CD4-positive, alpha-beta T cell treated with Interleukin-15 for 1 hour (primary cell): Measurements from ENCODE around the gene HEATR5A.
"Not testable (repeated sequence)": the region's sequence is repeated elsewhere in the genome, so short reads cannot be mapped to it uniquely, and the experiment has no call there.

Experiments used
- DNase-seq: peaks from one replicate; pipeline ENCODE4 v3.0.0-alpha.2; 2020

The HEATR5A gene

DNA sequence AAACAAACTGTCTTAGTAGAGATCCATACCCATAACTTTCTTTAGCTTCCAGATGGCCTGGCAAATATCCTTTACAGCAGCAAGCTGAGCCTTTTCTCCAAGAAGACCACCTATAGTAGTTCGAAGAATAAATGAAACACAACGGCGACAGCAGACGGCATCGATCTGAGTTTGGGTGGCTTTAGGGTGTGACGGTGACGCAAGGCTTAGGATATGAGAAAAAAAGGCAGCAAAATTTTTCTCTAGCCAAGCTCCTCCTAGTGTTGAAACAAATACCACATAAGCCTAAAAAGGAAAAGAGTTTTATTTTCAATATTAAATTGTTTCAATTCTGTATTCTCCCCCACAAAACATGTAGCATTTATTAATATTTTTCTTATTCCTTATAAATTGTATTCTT lies 33.3 kb downstream of the HEATR5A start:
- DNase-seq = no peak

DNA sequence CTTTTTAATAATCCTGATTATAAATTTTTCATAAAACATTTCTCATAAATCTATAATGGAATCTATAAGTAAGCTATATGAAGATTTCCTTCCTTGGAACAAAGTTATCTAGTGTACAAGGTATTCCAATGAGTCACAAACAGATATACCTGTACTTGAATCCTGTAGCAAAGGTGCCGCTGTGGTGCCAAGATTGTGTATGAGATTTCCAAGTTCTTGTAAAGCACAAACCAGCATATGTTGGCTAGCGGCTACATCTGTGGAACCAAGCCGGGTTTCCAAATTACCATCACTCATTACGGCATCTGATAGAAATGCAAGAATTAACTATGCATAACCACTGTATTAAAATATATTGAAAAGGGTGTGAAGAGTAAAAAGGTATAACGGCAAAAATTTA lies 34.1 kb downstream of the HEATR5A start:
- DNase-seq = no peak

DNA sequence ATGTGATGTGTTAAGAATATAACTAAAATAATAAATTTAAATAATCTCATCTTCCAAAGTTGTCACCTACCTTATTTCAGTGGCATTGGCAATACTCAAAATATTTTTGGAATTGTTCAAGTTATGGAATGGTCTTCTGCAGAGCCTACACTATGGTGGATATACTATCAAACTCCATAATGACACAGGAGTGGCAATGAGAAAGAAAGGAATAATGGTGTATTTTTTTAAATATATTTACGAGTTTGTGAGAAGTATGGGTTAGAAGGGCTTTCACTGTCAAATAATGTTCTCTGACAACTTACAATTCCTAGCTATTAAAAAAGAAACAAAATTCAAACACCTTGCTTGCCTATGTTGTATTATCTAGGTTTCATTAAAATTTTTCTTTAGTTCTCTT lies 38.1 kb downstream of the HEATR5A start:
- DNase-seq = no peak

DNA sequence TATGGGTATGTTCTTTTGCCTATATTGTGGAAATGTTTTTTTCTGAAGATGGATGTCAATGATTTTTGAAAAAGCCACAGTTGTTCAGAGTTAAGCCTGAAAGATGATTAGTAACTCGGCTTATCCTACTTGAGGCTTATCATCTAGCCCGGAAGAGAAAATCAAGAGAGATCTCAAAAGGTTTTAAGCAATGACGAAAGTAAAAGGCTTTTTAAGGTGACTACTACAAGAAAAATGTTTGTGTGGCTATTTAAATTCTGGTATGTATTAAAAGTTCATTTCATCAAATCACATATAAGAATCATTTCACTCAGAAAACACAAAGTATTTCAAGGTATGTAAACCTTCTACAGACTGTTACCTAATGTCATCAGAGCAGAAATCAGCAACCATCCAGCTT lies 40.2 kb downstream of the HEATR5A start:
- DNase-seq = no peak

DNA sequence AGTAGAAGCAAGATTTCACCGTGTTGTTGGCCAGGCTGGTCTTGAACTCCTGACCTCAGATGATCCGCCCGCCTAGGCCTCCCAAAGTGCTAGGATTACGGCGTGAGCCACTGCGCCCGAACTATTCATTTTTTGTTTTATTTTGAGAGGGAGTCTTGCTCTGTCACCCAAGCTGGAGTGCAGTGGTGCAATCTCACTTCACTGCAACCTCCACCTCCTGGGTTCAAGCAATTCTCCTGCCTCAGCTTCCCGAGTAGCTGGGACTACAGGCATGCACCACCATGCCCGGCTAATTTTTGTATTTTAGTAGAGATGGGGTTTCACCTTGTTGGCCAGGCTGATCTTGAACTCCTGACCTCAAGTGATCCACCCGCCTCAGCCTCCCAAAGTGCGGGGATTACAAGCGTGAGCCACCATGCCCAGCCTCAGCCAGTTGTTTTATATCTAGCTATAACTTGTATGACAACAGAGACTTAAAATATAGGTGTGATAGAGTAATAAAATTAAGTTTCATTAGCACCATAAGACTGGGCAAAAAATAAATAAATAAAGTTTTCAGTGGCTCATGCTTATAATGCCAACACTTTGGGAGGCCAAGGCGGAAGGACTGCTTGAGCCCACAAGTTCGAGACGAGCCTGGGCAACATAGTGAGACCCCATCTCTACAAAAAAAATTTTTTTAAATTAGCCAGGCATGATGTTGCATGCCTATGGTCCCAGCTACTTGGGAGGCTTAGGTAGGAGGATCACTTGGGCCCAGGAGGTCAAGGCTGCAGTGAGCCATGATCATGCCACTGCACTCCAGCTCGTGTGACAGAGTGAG lies 41.0 kb downstream of the HEATR5A start:
- DNase-seq = not testable (repeated sequence)

DNA sequence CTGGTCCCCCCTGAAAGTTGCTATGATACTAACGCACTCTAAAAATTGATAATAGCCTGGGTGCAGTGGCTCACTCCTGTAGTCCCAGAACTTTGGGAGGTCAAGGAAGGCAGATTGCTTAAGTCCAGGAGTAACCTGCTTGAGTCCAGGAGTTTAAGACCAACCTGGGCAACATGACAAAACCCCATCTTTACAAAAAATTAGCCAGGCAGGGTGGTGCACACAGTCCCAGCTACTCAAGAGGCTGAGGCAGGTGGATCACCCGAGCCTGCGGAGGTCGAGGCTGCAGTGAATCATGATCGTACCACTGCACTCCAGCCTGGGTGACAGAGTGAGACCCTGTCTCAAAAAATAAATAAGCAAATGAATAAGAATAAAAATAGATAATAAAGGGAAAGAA lies 42.9 kb downstream of the HEATR5A start:
- DNase-seq = no peak

DNA sequence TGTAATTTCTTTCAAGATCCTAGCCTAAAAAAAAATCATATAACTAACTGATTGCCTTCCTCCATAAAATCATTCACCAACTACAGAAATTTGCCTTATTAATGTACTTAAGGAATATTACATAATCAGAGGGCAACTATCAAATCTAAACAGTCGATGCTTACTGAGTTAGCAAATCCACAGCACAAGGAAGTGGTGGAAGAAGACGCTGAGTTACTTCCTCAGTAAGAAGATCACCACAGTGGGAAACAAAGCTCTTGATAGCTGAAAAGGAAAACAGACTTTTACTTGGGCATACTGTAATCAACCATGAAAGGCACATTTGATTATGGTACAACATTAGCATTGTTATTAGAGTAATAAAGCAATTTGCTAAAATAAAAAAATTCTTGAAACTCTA lies 48.7 kb downstream of the HEATR5A start:
- DNase-seq = no peak

DNA sequence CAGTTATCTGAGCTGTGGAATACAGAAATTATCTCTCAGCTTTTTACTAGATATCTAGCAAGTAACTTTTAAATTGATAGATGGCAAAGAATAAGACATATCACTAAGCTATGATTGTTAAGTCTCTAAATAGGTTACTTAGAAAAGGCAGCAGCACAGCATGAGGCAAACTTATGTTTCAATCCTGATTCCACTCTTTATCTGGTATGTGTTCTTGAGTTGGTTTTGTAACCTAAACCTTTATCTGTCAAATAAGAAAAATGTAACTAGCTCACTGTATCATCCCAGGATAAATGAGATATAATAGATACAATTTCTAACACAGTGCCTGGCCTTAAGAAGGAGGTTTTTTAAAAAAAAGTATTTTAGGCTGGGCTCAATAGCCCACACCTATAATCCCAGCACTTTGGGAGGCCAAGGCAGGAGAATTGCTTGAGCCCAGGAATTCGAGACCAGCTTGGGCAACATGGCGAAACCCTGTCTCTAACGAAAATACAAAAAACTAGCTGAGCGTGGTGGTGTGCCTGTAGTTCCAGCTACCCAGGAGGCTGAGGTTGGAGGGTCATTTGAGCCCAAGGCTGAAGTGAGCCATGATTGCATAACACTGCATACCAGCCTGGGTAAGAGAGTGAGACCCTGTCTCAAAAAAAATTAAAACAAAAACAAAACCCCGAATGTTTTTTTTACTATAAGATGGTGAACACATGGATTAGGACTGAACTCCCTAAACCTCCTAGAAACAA lies 56.8 kb downstream of the HEATR5A start:
- no peak for DNase-seq

DNA sequence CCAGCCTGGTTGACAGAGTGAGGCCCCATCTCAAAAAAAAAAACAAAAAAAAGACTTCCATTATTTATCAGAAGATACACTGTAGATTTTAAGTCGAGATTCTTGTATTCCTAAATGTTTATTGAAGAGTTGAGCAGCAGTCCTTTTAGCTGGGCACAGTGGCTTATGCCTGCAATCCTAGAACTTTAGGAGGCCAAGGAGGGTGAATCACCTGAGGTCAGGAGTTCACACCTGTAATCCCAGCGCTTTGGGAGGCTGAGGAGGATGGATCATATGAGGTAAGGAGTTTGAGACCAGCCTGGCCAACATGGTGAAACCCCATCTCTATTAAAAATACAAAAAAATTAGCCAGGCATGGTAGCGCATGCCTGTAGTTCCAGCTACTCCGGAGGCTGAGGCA lies 57.6 kb downstream of the HEATR5A start:
- DNase-seq = no peak

DNA sequence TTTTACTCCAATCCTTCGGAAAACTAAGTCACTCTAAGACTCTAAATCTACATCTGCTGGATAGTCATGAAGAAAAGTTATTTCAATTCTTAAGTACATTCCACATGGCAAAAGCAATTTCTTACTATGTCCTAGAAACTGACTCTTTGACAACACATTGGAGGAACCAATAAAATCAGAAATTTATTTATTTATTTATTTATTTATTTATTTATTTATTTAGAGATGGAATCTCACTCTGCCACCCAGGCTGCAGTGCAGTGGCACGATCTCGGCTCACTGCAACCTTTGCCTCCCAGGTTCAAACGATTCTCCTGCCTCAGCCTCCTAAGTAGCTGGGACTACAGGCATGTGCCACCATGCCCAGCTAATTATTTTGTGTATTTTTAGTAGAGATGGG lies 58.6 kb downstream of the HEATR5A start:
- not testable (repeated sequence) for DNase-seq

DNA sequence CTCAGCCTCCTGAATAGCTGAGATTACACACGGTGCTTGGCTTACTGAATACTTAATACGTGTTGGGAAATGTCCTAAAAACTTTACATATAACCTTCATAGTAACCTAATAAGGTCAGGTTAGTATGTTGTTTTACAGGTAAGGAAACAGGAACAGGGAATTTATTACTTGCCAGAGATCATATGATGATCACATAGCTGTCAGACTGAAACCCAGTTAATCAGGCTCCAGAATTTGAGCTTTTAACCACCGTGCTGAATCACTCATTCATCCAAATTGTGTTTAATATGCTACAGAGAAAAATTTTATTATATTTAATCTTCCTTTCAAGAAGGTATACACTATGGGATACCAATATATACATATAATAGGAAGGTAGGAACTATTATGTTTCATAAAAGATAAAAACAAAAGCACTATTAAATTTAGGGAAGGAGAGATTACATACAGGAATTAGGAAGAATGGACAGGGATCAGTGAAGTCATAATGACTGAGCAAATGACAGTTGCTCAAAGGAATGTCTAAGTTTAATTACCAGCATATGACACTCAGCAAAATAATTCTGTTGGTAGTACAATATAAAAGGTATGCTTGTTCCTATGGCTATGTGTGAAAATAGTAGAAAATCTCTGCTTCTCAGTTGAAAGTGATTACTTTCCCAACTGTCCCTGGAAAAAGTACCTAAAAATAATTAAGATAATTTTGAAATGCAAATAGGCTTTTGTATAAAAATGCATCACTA lies 59.3 kb downstream of the HEATR5A start:
- DNase-seq = no peak

DNA sequence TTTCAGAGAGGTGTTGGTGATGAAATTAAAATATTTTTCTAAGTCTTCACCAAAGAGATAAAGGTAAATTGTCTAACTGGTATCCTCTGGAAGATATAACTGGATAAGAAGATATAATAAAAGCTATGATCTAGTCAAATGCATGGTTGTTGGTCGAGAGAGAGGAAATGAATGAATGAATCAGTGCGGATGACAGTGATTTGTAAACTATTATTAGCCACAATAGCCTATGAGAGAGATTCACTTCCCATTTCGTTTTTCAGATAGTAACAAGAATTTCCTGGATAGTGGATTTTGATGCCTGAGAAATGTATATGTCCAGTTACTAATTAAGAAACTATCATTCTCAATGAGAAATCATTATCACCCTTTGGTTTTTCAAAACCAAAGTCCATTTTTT lies 63.1 kb downstream of the HEATR5A start:
- DNase-seq = no peak

DNA sequence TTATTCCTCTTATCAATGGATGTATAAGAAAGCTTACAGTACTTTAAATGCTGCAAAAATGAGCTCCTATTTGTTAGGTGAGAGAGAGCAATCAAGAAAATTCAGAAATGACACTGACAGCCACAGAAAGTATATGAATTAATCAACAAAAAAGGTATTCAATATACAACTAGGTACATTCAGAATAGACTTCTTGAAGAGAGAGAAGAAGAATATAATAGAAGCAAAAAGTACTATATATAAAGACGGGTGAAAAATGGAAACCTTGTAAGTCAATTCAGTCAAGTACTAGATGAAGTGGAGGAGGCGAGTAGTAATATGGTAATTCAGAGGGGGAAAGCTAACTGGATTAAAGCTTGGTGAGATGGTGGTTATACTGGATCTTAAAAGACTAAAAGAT lies 74.3 kb downstream of the HEATR5A start:
- DNase-seq = no peak

DNA sequence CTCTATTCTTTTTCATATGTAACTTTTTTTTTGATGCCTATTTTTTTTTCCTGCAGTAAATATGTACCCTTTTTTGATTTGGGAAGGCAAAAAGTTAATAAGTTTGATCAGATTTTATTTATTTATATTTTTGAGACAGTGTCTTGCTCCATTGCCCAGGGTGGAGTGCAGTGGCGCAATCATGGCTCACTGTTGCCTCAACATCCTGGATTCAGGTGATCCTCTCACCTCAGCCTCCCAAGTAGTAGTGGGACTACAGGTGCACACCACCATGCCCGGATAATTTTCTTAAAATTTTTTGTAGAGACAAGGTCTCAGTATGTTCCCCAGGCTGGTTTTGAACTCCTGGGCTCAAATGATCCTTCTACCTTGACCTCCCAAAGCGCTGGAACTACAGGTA lies 79.1 kb downstream of the HEATR5A start:
- no peak for DNase-seq

DNA sequence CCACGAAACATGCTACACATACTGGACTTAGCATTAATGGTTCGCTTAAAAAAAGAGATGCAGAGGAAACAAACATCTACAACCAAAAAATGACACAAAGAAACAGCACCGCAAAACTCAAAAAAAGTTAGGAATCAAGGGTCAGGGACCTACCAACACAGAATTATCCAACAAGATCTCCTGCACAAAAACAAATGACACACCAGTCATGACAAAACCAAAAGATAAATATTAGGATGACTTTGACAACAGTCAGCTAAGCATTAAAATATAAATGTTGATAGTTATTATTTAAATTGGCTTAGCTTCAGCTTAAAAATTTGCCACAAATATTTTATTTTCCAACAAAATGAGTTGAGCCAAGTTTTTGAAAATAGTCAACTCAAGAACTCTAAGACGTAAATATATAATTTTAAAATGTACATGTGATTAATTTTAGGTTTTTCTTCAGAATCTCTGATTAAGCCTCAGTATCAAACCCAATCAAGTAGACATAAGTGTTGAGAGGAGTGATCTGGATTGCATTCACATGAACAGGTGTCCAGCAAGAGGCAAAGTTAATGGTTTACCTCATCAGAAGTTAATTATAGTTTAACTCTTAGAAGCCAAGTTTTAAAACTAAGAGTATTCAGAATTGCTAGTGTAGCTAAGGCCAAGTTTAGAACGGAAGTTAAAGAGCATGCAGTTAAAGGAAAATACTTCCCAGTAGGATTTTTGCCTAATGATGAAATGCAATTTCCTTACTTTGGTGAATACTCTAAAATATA lies 79.9 kb downstream of the HEATR5A start:
- no peak for DNase-seq

DNA sequence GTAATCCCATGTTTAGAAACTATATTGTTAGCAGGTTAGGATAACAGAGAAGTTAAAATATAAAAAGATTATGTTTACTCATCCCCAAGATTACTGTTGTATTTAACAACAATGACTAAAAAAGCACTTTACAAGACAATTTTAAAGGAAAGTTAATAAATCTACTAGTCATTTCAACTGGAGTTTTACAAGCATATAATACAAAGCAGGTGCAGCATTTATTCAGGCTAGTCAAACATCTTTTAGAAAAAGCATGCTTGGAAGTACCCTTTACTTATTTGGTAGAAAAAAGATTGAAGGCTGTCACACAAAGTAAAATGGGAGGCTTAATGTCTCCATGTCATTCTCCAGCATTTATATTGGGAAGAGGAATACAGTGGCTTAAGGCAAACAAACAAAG lies 80.6 kb downstream of the HEATR5A start:
- DNase-seq = no peak

DNA sequence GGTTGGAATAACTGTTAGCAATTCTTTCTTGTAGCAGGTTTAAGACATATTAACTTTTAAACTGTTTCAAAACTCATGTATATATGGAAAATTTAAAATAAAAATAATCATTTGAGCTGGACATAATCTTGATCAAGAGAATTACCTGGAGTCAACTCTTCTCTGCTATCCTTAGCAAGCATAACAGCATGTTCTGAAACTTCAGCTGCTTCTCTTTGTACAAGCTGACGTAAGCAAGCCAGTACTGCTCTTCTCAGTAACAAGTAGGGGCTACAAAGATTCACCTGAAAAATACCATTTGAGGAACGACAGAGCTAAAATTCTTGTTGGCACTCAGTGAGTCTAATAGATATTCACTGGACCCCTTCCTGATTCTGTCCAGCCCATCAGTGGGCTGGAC lies 83.0 kb downstream of the HEATR5A start:
- DNase-seq = no peak

DNA sequence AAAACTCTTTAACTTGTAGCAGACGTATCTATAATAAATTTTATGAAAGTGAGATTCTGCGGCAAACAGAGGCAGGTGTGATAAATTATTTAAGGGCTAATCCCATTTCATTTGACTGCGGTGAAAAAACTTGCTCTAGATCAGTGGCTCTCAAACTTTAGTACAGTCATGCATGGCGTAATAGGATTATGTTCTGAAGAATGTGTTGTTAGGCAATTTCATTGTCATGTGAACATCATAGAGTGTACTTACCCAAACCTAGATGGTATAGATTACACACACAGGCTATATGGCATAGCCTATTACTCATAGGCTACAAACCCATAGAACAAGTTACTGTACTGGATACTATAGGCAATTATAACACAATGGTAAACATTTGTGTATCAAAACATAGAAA lies 83.7 kb downstream of the HEATR5A start:
- DNase-seq = no peak

DNA sequence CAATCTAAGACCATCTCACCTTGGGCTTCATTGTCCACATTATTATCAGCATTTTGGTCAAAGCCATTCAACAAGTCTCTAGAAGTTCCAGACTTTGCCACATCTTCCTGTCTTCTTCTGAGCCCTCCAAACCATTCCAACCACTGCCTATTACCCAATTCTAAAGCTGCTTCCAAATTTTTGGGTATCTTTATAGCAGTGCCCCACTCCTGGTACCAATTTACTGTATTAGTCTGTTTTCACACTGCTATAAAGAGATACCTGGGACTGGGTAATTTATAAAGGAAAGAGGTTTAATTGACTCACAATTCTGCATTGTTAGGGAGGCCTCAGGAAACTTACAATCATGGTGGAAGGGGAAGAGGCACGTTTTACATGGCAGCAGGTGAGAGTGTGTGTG lies 89.0 kb downstream of the HEATR5A start:
- DNase-seq = not testable (repeated sequence)

DNA sequence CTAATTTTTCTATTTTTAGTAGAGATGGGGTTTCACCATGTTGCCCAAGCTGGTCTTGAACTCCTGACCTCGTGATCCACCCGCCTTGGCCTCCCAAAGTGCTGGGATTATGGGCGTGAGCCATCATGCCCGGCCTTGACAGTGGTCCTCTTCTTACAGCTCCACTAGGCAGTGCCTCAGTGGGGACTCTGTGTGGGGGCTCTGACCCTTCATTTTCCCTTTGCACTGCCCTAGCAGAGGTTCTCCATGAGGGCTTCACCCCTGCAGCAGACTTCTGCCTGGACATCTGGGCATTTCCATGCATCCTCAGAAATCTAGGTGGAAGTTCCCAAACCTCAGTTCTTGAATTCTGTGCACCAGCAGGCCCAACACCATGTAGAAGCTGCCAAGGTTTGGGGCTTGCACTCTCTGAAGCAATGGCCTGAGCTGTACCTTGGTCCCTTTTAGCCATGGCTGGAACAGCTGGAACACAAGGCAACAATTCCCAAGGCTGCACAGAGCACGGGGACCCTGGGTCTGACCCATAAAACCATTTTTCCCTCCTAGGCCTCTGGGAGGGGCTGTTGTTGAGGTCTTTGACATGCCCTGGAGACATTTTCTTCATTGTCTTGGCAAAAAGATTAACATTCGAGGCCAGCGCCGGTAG lies 90.4 kb downstream of the HEATR5A start:
- DNase-seq = not testable (repeated sequence)

DNA sequence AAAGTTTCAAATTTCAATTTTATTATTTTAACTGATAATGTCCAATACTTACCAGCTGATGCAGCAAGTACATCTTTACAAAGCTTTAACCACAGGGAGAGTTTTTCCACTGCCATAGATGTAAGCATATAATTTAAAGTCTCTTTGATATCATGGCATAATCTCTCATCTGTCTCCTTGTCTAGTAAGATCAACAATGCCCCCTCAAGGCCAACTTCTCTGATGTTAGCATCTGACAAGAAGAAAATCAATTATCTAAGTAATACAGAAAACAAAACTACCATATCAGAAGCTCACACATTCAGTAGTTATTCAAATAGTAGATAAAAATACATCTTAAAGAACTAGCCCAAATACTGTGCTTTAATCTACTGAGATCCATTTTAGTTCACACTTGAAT lies 94.2 kb downstream of the HEATR5A start:
- DNase-seq = no peak

DNA sequence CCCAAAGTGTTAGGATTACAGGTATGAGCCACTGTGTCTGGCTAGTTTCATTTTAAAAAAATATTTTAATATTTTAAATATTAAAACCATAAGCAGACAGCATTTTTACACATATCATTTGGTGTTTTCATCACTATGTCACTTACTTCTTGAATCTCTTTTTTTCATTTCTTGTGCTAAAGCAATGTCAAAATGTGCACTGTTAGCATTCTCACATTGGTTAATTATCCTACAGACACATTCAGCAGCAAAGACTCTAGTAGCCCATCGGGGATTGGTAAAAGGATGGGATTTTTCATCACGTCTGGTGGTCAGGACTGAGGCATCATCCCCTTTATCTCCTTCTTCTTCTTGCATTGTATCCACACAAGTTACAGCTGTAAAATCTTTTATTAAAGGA lies 96.9 kb downstream of the HEATR5A start:
- no peak for DNase-seq
